NOMO-1 treated with dmso at 0.1 percent for 144 hours (cell line): ENCODE measurements around the gene CDCP1.
"Not testable (repeated sequence)": the region's sequence is repeated elsewhere in the genome, so short reads cannot be mapped to it uniquely, and the experiment has no call there.

Experiments used
- DNase-seq: peaks from one replicate; lab custom pipeline; 2025; ENCODE audit not compliant: unreplicated experiment; lab: John Stamatoyannopoulos, UW

CDCP1 gene

DNA sequence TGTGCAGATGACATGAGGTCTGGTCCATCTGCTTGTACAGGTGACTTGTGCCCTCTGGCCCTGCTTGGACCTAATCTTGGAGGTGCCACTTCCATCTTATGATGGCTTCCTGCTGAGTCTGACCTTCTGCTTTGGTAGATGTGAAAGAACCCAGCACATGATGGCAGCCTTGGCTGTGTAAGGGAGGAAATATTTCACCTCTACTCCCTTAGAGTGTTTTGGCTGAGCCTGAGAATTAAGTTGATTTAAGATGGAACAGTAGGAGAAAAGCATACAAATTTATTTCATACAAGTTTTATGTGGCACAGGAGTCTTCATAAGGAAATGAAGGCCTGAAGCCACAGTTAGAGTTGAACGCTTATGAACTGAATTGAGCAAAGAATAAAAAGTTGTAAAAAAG lies 27.6 kb upstream of the CDCP1 start:
- DNase-seq, result no peak

DNA sequence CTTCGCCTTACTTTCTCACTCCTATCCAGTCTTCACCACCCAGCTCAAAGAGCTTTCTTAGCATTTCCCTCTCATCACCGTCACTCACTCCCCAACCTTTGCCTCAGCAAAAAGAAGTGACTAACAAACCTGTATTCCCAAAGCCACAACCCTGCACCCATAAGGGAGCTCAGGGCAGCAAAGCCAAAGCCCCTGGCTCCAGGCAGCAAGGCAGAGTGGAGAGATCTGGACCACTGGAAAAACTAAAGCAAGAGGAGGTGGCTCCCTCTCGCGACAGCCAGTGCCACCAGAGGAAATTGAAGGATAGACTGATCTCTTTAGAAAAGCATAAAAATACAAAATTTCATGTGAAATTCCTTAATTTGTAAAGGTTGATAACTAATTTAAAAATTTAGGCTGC lies 25.1 kb upstream of the CDCP1 start:
- no peak for DNase-seq

DNA sequence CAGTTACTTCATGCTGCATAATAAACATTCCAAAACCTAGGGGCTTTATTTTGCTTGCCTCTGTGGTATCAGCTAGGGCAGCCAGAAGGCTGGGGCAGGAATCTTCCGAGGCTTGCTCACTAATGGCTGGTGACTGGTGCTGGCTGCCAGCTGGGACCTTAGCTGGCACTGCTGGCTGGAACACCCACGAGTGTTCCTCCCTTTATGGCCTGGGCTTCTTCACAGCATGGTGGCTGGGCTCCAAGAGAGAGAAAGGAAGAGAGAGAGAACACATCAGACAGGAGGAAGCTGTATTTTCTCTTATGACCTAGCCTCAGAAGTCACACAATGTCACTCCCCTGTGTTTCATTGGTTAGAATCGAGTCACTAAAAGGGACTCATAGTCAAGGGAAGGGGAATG lies 23.9 kb upstream of the CDCP1 start:
- no peak for DNase-seq

DNA sequence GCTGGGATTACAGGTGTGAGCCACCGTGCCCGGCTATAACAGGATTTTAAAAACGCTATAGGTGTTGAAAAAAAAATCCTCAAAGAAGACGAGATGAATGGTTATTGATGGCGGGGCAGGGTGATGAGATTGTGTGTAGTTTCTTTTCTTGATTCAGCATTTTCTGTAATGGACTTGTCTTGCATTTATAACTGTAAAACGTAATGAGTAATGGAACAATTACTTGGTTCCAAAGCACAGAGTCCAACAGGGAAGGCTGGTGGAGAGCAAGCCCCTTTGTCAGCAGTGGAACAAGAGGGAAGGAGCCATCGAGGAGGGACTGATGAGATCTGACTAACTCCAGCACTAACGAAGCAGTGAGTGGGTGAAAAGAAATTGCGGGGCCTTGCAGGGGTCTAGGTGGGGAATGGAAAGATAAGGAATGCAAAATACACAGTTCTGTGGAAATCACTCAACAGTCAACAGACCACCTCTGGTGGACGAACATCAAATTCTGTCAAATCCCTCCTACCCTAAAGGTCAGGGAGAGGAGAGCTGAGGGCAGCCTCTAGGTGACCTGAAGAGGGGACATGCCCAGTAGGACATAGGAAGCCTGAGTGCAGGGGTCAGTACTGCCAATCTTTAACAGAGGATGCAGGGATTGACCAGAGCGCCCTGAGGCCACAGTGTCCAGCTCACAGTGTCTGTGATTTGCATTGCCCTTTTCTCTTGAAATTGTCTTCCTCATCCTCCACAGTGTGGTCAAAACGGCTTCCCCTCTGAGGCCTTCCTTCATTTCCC lies 23.1 kb upstream of the CDCP1 start:
- DNase-seq, result no peak

DNA sequence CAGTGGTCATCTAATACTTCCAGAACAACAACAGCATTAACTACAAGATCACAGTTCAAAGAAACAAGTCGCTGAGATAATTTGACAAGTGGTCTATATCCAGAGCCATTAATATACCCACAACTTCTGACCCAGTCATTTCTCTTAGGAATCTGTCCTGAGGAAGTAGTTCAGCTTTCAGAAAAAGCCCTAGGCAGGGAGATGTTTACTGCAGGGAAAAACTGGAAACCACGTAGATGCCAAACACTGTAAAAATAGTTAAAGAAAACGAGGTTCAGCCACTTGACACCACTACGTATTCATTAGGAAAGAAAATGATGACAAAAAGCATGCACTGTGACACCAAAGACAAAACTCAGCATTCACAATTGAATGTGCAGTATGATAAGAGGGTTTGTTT lies 22.3 kb upstream of the CDCP1 start:
- DNase-seq, result no peak

DNA sequence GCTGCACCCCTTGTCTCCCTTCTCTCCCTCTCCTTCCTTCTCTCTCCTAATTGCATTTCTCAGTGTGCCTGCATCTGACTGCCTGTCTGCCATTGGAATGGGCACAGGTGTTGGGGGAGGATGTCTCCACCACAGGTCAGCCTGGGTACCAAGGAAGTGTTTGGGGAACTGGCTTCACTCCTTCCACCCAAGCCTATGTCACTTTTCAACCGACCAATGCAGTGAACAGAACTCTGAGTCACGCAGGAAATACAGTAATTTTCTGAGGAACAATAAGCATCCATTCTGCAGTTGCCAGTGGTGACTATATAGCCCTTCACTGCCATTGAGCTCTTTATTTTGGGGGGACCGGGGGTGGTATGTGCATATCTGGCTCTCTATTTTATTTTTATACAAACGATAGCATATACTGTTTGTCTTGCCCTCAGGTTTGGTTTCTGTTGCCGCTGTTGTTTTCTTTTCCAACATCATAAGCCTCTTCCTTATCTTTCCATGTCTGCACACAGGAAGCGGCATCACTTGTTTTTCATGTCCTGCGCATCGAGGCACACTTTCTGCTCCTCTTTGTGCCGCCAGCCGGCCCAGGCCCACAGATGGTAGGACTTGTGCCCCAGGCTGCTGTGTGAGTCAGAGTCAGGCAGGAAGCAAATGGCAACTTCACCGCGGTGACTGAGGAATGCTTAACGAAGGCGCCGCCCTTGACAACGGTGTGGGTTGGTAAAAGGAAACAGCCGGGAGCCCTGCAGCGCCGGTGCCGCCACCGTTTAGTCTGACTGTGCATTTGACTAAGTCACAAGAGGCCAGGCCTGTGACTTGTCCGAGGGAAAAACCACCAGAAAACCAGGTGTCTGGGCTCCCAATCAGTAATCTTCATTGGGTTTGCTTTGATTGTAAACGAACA lies 21.1 kb upstream of the CDCP1 start:
- peak; percentile 90 for DNase-seq

DNA sequence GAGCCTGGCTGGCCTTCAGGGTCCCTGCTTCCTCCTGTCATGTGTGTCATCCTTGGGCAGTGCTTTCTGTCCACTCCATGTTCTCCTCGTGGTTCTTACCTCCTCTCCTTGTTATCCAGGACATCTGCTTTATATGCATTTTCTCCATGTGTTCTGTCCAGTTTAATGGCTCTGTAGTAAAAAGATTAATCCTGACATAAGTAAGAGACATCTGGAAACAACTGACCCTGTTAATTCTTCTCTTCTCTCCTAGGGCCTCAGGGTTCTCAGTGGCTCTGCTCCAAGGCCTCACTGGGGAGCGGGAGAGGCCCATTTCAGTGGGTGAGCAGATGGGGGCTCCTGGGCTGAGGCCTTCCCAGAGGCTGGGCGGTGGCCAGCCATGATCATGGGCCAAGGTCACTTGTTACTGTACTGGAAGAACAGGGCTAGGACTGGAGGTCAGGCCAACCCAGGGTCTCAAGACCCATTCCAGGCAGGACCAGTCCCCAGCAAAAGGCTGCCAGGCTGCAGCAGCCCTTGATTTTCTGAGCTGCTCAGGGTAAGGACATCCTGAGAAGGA lies 20.2 kb upstream of the CDCP1 start:
- DNase-seq, result no peak

DNA sequence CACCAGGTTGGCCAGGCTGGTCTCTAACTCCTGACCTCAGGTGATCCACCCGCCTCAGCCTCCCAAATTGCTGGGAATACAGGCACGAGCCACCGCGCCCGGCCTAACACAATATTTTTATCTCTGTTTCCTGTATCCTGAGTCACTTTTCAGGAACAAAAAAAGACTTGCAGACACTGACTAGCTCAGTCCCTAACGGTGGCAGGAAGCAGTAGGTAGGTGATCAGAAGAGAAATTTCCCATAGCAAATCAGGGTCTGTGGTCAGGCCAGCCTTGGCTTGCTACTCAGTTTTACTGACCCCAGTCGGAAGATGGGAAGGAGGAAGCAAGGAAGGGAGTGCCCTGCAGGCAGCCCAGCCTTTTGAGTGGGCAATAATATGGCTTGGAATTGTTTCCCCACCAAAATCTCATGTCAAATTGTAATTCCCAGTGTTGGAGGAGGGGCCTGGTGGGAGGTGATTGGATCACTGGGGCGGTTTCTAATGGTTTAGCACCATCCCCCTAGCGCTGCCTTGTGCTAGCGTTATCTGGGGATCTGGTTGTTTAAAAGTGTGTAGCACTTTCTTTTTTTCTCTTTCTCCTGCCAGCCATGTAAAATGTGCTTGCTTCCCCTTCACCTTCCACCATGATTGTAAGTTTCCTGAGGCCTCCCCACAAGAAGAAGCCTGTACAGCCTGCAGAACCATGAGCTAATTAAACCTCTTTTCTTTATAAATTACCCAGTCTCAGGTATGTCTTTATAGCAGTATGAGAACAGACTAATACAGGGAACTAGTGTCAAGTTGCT lies 19.5 kb upstream of the CDCP1 start:
- DNase-seq, result no peak

DNA sequence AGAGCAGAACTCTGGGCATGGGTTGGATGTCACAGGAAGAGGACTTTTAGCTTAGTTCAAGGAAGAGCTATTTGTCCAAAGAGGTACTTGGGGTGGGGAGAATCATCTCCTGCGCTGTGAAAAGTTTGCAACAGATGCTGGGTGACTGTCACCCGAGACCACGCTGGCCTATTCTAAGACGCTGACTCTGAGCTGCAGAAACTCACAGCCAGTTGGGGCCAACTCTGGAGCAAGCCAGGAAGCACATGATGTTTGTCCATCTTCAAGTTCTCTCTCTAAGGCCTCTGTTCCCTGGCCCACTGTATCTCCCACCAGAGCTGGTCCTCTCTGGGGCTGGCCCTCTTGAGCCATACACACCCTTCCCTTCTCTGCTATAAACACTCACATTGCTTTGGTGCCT lies 17.9 kb upstream of the CDCP1 start:
- DNase-seq, result no peak

DNA sequence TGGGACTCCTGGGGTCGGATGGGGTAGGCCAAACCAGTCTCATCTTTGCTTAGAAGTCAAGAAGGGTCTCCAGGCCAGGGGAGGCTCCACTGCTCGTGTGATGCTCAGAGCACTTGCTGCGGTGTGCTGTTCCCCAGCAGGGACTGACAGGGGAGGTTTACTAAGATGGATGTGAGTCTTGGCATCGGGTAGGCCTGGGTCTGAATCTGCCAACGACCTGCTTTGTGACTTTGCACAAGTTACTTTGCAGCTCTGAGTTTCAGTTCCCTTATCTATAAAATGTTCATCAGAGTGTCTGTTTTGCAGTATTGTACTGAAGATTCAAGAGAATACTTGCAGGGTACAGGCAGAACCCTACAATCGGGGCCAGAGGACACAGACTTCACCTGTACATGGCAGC lies 17.3 kb upstream of the CDCP1 start:
- peak; percentile 82 for DNase-seq

DNA sequence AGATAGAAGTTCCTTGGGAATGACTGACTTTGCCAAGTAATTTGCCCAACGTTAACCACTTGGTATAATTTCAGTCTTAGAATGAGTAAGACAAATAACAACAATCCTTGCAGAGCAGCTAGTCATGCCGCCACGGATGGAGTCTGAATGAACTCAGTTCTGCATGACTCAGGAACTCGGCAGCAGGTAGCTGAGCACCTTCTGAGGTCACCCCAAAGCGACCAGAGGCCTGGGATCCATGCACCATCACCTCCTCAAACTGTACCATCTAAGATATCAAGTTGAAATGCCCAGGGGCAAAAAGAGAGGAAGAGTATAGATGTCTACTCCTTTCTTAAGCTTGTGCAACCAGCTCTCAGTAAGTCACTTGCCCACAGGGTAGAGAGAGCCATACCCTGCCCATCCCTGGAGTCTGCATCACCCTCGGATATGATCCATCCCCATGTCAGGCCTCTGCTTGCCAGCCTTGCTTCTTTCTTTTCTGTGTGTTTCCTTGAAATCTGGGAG lies 8.5 kb upstream of the CDCP1 start:
- no peak for DNase-seq

DNA sequence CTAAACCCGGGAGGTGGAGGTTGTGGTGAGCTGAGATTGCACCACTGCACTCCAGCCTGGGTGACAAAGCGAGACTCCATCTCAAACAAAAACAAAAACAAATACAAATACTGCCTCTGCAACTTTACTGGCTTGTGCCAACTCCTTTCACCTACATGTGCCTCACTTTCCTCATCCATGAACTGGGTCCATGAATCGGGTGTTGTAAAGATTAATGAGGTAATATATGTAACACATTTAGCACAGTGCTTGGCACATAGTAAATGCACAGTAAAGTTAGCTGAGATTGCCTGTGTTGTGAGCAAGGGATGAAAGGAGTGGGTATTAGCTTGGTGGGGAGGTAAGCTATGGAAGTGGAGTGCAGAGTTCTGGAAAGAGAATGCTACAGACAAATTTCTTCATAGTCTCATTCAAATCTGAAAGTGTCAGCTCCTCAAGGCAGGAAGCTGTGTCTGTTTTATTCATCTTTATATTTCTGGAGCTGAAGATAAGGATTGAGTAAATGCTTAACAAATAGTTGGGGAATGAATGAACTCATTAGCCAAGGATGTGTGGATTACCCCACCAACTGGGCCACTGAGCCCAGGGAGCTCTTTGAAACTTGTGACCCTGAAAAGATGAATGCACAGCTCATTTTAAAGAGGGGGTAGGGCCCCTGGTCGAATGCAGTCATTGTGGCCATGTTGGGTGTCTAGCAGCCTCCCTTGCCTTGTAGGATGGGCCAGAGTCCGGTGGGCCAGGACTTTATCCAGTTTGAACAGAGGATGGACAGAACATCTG lies 7.7 kb upstream of the CDCP1 start:
- DNase-seq, result no peak

DNA sequence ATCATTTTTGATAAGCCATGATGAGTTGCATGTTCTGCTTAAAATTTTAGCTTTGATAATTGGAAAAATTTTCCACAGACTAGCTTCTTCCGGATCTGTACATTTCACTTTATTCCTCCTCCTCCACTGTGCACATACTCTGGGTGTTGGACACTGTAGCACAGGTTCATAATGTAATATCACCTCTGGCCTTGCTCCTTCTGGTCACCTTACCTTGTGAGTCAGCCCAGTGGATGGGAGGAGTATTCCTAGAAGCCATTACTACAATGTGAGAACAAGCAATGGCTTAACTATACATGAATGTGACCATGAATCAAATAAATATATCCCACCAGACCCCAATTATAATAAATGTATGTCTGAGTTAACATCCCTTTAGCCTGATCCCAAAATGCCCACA lies 6.1 kb upstream of the CDCP1 start:
- DNase-seq, result no peak

DNA sequence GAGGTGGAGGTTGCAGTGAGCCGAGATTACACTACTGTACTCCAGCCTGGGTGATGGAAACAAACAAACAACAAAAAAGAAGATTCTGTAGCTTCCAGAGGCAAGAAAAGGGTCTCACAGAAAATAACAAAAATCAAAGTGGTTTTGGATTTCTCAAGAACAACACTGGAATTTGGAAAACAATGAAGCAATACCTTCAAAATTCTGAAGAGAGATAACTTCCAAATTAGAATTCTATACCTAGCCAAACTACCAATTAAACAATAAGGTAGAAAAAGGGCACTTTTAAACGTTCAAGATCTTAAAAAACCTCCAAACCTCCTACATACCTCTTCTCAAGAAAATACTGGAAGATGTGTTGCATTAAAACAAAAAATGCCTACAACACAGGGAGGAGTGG lies 4.9 kb upstream of the CDCP1 start:
- no peak for DNase-seq

DNA sequence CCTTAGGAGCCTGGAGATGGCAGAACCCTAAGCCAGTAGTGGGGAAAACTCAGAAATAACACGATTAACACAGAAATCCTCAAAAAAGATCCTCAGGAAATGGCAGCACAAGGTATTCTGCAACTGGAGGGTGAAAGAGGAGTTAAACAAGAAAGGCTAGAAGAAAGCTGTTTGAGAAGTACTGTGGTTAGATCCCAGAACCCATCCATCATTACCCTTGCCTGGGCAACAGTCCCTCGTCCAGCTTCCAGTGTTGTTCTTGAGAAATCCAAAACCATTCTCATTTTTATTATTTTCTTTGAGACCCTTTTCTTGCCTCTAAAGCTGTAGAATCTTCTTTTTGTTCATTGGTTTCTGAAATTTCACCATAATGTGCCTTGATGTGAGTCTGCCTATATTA lies 2.7 kb upstream of the CDCP1 start:
- DNase-seq, result no peak

DNA sequence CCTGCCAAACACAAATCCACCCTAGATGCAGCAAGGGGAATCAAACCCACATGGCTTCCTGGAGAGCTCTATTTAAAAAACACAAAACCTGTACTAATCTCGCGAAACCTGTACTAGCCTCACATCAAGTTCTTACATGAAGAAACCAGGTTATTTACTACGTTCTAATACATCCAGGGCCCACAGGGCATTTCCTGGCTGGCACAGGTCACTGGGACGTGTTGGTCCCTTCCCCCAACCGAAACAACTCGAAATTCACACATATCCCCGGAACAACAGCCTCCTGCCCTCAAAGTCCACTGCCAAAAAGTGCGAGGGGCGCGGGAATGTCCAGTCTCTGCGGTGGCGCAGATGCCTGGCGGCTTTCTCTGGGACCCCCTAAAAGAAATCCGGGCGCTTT lies 955 bp downstream of the CDCP1 start:
- no peak for DNase-seq

DNA sequence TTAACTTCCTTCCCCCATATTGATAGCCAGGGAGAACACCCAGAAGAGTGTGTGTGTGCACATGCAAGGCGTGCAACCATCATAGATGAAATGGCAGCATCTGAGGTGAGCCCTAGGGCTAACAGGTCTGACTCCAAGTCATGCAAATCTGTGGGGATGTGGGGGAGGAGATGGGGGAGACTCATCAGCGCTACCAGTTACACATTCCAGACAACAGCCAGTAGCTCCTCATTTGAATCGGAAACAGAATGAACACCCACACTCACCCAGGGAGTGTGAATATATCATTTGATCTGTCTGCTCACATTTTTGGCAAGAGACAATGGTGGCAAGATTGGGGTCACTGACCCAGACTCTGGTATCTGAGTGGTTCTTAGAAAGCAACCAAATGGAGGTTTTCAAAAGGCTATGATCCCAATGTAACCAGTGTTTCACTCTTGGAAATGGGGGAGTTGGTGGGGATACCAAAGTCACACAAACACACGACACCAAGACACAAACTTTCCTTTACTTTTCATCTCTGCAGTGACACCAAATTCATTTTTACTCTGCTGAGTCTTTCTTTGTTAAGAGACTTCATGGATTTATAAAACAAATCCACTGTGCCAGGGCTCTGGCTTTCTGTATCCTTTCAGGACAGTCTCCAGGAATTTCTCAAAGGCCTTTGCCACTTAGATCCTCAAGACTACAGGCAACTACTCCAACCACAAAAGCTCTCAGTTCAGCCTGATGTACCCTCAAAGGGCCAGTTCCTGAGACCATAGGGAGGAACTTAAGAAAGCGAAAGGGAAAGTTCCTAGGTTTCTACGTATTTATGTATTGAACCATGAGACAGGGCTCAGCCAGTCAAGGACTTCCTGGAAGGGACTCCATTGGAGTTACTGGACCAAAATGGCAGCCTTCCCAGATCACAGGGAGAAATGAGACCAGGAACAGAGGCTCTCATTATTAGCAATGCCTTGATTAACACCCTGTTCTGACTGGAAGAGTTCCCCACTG lies 2.2 kb downstream of the CDCP1 start:
- no peak for DNase-seq

DNA sequence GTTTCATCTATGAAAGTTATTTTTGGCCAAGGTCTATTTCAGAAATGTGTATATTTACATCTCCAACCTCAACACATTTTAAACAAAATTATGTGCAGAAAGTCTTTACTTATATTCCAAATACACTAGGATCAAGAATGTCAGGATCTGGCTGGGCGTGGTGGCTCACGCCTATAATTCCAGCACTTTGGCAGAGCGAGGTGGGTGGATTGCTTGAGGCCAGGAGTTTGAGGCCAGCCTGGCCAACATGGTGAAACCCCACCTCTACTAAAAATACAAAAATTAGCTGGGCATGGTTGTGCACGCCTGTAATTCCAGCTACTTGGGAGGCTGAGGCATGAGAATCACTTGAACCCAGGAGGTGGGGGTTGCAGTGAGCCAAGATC lies 5.4 kb downstream of the CDCP1 start:
- DNase-seq, result not testable (repeated sequence)

DNA sequence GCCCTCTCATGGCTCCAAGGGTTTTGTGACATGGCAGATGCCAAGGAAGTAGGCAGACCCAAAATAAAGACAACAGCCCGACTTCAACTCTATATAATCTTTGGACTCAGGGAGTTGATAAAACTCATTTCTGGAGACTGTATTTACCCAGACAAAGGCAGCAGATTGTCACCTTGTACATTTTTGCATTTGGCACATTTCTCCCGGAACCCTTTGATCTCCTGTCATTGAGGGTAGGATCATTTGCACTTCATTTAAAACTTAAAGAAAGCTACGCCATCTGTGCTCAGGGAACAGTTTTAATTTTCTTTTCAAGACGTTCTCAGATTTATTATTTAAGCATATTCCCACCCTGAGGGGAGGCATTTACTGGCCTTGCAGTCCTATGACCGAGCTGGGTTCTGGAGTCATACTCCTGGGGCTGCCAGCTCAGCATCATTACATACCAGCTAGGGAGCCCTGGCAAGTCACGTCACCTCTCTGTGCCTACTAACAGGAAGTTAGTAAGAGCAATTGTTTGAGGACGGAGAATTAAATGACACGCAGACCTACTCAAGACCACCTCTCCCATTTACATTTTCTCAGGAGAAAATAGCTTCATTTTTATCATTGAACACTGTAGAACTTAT lies 5.9 kb downstream of the CDCP1 start:
- DNase-seq, result no peak
